ENCODE results near the gene BAX.

Gene BAX

DNA sequence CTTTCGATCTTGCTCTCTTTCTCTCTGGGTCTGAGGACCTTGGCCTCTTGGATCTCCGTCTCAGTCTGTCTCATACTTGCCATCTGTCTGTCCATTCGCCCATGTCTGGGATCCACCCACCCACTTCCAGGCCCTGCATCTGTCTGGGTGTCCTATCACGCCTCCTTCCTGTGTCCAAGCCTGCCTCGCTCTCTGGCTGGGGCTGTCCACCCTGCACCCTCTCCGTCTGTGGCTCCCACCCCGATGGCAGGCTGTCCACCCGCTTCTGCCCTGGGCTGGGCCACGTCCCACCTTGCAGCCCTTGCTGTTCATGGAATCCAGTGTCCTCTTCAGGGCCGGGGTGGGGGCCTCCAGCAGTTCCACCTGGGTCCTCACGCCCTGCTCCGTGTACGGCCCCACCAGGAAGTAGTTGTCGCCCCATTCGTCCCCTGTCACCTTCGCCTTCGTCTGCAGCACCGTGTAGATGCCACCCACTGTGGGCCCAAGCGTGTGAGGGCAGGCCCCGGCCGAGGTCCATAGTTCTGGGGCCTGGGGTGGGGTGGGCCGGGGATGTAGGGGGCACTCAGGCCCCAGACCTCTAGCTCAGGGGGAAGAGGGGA lies 36.4 kb downstream of the BAX start:
- H3K27ac ChIP-seq (ENCODE audit: low read depth, low read length) = no peak overlapping the region
- no peaks in the 10 kb centered on the region for H3K4me1 ChIP-seq (ENCODE audit: control insufficient read depth, low read depth, low read length)
- no peak overlapping the region for H3K18ac ChIP-seq (ENCODE audit: low read length)
- peaks cover 18% of the 10 kb centered on the region for H3K79me1 ChIP-seq (ENCODE audit: low read length)
- H2BK120ac ChIP-seq (ENCODE audit: low read depth, low read length) = no peak overlapping the region
- H3K36me3 ChIP-seq (ENCODE audit: control insufficient read depth, insufficient read depth, low read length) = no peaks in the 10 kb centered on the region
- H3K4me3 ChIP-seq (ENCODE audit: low read length) = no peak overlapping the region
- no peak overlapping the region for H3K4ac ChIP-seq (ENCODE audit: low read depth, low read length)
- no peaks in the 10 kb centered on the region for H3K27me3 ChIP-seq (ENCODE audit: insufficient read depth, low read length, poor library complexity)
- H3K23ac ChIP-seq (ENCODE audit: low read length) = no peak overlapping the region
- H2BK5ac ChIP-seq (ENCODE audit: low read length) = no peak overlapping the region
- H2BK15ac ChIP-seq (replicated peaks; ENCODE audit: low read depth) = no peak overlapping the region
- peaks cover 22% of the 10 kb centered on the region for H3K79me2 ChIP-seq (ENCODE audit: control insufficient read depth, insufficient read depth, low read length)
- WGBS (ENCODE audit: extremely low coverage, insufficient coverage, low lambda C conversion rate) = no CpG with 5 or more reads among the region's 22 CpGs
- no peak overlapping the region for H4K8ac ChIP-seq (ENCODE audit: low read depth, low read length)
- H3K4me2 ChIP-seq (ENCODE audit: low read length) = no peak overlapping the region
- DNase-seq = no peak
- H4K5ac ChIP-seq (ENCODE audit: low read length) = no peak overlapping the region
- no peak overlapping the region for H3K9ac ChIP-seq (ENCODE audit: low read length)
- H2AK5ac ChIP-seq (ENCODE audit: low read length) = no peak overlapping the region
- H3K56ac ChIP-seq (ENCODE audit: low read length) = no peak overlapping the region

DNA sequence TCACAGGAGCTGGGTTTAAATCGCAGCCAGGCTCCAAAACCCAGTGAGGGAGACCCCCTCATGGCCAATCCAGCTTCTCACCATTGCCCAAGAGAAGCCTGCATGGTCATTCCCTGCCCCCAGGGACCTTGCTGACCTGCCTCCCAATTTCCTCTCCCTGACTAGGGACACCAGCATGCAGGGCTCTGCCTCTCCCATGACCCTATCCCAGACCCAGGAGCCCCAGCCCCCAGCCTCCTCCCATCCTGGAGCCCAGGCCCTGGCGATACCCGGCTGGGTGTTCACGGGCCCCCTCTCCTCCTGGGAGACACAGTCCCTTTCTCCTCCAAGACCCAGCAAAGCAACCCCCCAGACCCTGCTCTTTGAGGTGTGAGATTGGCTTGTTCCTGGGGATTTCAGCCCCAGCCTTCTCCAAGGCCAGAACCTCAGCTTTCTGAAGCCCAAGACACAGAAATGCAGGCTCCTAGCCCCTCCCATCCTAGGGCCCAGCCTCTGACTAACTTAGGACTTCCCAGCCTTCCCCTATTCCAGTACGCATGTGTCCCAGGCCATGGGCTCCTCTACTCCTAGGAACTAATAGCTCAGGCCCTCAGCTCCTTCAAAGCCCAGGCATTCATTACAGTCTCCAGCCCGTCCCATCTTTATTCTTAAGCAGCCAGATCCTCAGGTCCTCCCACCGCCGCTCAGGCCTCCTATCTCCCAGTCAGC lies 37.4 kb downstream of the BAX start:
- H3K27ac ChIP-seq (ENCODE audit: low read depth, low read length) = no peak overlapping the region
- H2AK5ac ChIP-seq (ENCODE audit: low read length) = no peak overlapping the region
- H3K79me1 ChIP-seq (ENCODE audit: low read length) = peaks cover 19% of the 10 kb centered on the region
- peak overlapping the region; percentile 68 for H3K9ac ChIP-seq (ENCODE audit: low read length)
- no peaks in the 10 kb centered on the region for H3K27me3 ChIP-seq (ENCODE audit: insufficient read depth, low read length, poor library complexity)
- H3K4me2 ChIP-seq (ENCODE audit: low read length) = peak overlapping the region; percentile 7
- no CpG with 5 or more reads among the region's 8 CpGs for WGBS (ENCODE audit: extremely low coverage, insufficient coverage, low lambda C conversion rate)
- H2BK5ac ChIP-seq (ENCODE audit: low read length) = no peak overlapping the region
- H3K79me2 ChIP-seq (ENCODE audit: control insufficient read depth, insufficient read depth, low read length) = peaks cover 22% of the 10 kb centered on the region
- DNase-seq = peak; percentile 86
- H3K23ac ChIP-seq (ENCODE audit: low read length) = no peak overlapping the region
- no peak overlapping the region for H4K5ac ChIP-seq (ENCODE audit: low read length)
- H2BK15ac ChIP-seq (replicated peaks; ENCODE audit: low read depth) = no peak overlapping the region
- peak overlapping the region; percentile 65 for H3K56ac ChIP-seq (ENCODE audit: low read length)
- no peak overlapping the region for H2BK120ac ChIP-seq (ENCODE audit: low read depth, low read length)
- peak overlapping the region; percentile 3 for H3K18ac ChIP-seq (ENCODE audit: low read length)
- H3K4ac ChIP-seq (ENCODE audit: low read depth, low read length) = no peak overlapping the region
- H4K8ac ChIP-seq (ENCODE audit: low read depth, low read length) = no peak overlapping the region
- no peaks in the 10 kb centered on the region for H3K4me1 ChIP-seq (ENCODE audit: control insufficient read depth, low read depth, low read length)
- peak overlapping the region; percentile 32 for H3K4me3 ChIP-seq (ENCODE audit: low read length)
- no peaks in the 10 kb centered on the region for H3K36me3 ChIP-seq (ENCODE audit: control insufficient read depth, insufficient read depth, low read length)

DNA sequence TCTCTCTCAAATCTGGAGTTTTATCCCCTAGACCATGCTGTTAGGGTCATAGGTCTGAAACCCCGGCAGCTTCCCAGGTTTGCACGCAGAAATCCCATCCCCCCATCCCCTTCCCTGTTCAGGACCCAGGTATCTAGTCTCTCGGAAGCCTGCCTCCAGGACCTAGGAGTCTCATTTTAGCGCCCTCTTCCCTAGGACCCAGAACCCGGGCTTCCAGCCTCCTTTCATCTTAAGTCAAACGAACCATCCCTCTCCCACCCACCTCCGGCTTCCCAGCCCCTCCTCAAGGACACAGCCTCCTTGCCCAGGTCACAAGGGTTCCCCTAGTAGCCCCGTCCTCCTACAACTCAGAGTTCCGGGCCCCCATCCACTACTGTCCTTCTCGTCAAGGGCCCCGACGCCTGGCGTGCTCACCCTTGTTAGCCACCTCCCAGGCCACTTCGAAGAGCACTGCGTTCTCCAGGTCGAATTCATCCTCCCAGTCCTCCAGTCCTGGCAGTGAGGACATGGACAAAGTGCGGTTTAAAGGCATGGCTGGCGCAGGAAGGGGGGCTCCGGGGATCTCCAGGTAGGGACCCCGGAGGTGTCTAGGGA lies 38.0 kb downstream of the BAX start:
- Histone ChIP-seq H2AK5ac (ENCODE audit: low read length) (no peak overlapping the region), H3K79me1 (ENCODE audit: low read length) (peaks cover 22% of the 10 kb centered on the region), H3K79me2 (ENCODE audit: control insufficient read depth, insufficient read depth, low read length) (peaks cover 22% of the 10 kb centered on the region), H3K23ac (ENCODE audit: low read length) (no peak overlapping the region), H3K27me3 (ENCODE audit: insufficient read depth, low read length, poor library complexity) (no peaks in the 10 kb centered on the region), H3K36me3 (ENCODE audit: control insufficient read depth, insufficient read depth, low read length) (no peaks in the 10 kb centered on the region), H4K8ac (ENCODE audit: low read depth, low read length) (no peak overlapping the region), H3K18ac (ENCODE audit: low read length) (peak overlapping the region; percentile 3), H3K9ac (ENCODE audit: low read length) (peak overlapping the region; percentile 68), H2BK5ac (ENCODE audit: low read length) (no peak overlapping the region), H2BK15ac (replicated peaks; ENCODE audit: low read depth) (no peak overlapping the region), H3K4me1 (ENCODE audit: control insufficient read depth, low read depth, low read length) (no peaks in the 10 kb centered on the region), H3K27ac (ENCODE audit: low read depth, low read length) (peak overlapping the region; percentile 55), H4K5ac (ENCODE audit: low read length) (no peak overlapping the region), H3K4ac (ENCODE audit: low read depth, low read length) (no peak overlapping the region), H3K56ac (ENCODE audit: low read length) (peak overlapping the region; percentile 65), H3K4me3 (ENCODE audit: low read length) (peak overlapping the region; percentile 32), H2BK120ac (ENCODE audit: low read depth, low read length) (no peak overlapping the region), H3K4me2 (ENCODE audit: low read length) (peak overlapping the region; percentile 7)
- DNase-seq = no peak
- no CpG with 5 or more reads among the region's 20 CpGs for WGBS (ENCODE audit: extremely low coverage, insufficient coverage, low lambda C conversion rate)

DNA sequence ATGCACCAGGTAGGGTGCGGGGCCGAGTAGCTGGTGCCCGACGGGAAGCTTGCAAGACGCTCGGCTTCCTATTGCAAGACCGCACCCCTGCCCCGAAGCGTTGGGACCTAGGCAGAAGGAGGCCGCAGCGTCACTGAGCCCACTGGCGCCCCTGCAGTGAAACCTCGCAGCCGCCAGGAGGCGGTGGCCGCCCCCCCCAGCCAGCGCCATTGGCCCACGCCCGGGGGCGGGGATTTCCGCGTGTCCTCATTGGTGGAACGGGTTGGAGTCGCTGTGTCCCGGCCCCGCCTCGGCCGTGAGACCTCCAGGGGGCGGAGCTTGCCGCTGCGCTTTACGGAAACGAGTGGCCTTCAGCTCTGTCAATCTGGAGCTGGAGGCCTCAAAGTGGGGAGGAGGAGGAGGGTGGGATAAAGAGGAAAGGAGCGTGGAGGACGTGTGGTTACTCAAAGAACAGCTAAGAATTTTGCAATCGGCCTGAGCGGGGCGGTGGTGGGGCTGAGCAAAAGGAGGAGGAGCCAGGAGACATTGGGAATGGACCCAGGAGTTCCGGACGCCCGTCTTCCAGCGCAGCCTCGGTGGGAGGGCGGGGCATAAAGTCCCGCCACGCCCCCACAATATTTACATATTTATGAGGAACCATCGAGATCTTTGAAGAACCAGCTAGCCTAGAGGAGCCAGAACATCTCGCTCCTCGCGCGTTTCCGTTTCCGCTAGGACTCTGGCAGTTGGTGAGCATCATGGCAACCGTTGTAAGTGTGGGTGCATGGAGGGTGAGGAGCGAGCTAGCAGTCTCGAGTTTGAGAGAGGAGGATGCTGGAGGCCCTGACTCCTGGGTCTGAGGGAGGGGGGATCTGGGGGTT lies 38.7 kb downstream of the BAX start, which contains the start of the genes GYS1 and RUVBL2:
Gene GYS1, minus strand, starts transcription at position 135 of the 860 bp plus-strand sequence. CDS start 197 bp downstream, outside the sequence.
Gene RUVBL2, plus strand, starts transcription at position 713 of the 860 bp plus-strand sequence. Its CDS starts 25 bp downstream, at position 738.
- peak; percentile 100 for DNase-seq
- Histone ChIP-seq H3K23ac (ENCODE audit: low read length) (no peak within 1 kb of the TSS), H2AK5ac (ENCODE audit: low read length) (peak within 1 kb of the TSS; percentile 76), H3K4me2 (ENCODE audit: low read length) (peak within 1 kb of the TSS; percentile 78), H4K8ac (ENCODE audit: low read depth, low read length) (no peak within 1 kb of the TSS), H3K27ac (ENCODE audit: low read depth, low read length) (peak within 1 kb of the TSS; percentile 86), H3K18ac (ENCODE audit: low read length) (peak within 1 kb of the TSS; percentile 3), H3K9ac (ENCODE audit: low read length) (peak within 1 kb of the TSS; percentile 89), H3K79me1 (ENCODE audit: low read length) (peaks cover 23% of the 10 kb centered on the region), H4K5ac (ENCODE audit: low read length) (no peak within 1 kb of the TSS), H3K79me2 (ENCODE audit: control insufficient read depth, insufficient read depth, low read length) (peaks cover 22% of the 10 kb centered on the region), H3K27me3 (ENCODE audit: insufficient read depth, low read length, poor library complexity) (no peaks in the 10 kb centered on the region), H3K4ac (ENCODE audit: low read depth, low read length) (peak within 1 kb of the TSS; percentile 60), H2BK15ac (replicated peaks; ENCODE audit: low read depth) (no peak within 1 kb of the TSS), H3K36me3 (ENCODE audit: control insufficient read depth, insufficient read depth, low read length) (no peaks in the 10 kb centered on the region), H3K4me3 (ENCODE audit: low read length) (peak within 1 kb of the TSS; percentile 97), H3K4me1 (ENCODE audit: control insufficient read depth, low read depth, low read length) (no peaks in the 10 kb centered on the region), H3K56ac (ENCODE audit: low read length) (peak within 1 kb of the TSS; percentile 95), H2BK120ac (ENCODE audit: low read depth, low read length) (no peak within 1 kb of the TSS), H2BK5ac (ENCODE audit: low read length) (peak within 1 kb of the TSS; percentile 51)
- WGBS (ENCODE audit: extremely low coverage, insufficient coverage, low lambda C conversion rate) = no CpG with 5 or more reads among the region's 56 CpGs

DNA sequence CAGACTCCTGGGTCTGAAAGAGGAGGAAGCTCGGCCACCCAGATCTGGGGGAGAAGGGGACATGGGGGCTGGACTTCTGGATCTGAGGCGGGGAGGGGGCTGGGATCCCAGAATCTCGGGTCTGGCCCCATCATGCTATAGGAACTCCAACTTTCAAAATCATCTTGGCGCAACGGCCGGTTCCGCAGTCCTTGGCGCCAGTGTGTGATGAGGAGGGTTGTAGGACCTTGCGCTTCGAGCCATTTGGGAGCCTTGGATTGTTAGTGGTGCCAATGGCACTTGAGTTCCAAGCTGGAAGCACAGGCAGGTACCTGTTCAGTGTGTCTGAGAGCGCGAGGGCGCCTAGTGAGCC lies 39.3 kb downstream of the BAX start:
- no peak overlapping the region for H3K23ac ChIP-seq (ENCODE audit: low read length)
- H3K4ac ChIP-seq (ENCODE audit: low read depth, low read length) = peak overlapping the region; percentile 60
- peak overlapping the region; percentile 76 for H2AK5ac ChIP-seq (ENCODE audit: low read length)
- peak overlapping the region; percentile 97 for H3K4me3 ChIP-seq (ENCODE audit: low read length)
- no peaks in the 10 kb centered on the region for H3K4me1 ChIP-seq (ENCODE audit: control insufficient read depth, low read depth, low read length)
- DNase-seq = no peak
- H3K79me2 ChIP-seq (ENCODE audit: control insufficient read depth, insufficient read depth, low read length) = peaks cover 22% of the 10 kb centered on the region
- H3K18ac ChIP-seq (ENCODE audit: low read length) = no peak overlapping the region
- no peaks in the 10 kb centered on the region for H3K36me3 ChIP-seq (ENCODE audit: control insufficient read depth, insufficient read depth, low read length)
- no peak overlapping the region for H4K8ac ChIP-seq (ENCODE audit: low read depth, low read length)
- H3K4me2 ChIP-seq (ENCODE audit: low read length) = peak overlapping the region; percentile 78
- H3K79me1 ChIP-seq (ENCODE audit: low read length) = peaks cover 23% of the 10 kb centered on the region
- no CpG with 5 or more reads among the region's 13 CpGs for WGBS (ENCODE audit: extremely low coverage, insufficient coverage, low lambda C conversion rate)
- no peak overlapping the region for H3K27ac ChIP-seq (ENCODE audit: low read depth, low read length)
- peak overlapping the region; percentile 95 for H3K56ac ChIP-seq (ENCODE audit: low read length)
- H2BK120ac ChIP-seq (ENCODE audit: low read depth, low read length) = no peak overlapping the region
- no peak overlapping the region for H2BK15ac ChIP-seq (replicated peaks; ENCODE audit: low read depth)
- H4K5ac ChIP-seq (ENCODE audit: low read length) = no peak overlapping the region
- peak overlapping the region; percentile 89 for H3K9ac ChIP-seq (ENCODE audit: low read length)
- H2BK5ac ChIP-seq (ENCODE audit: low read length) = no peak overlapping the region
- H3K27me3 ChIP-seq (ENCODE audit: insufficient read depth, low read length, poor library complexity) = no peaks in the 10 kb centered on the region
